Measurements from ENCODE around the gene LPP. TPM values are rescaled to one million over a fixed set of nuclear protein-coding genes. Genes with fewer than 3 reads are reported as not detected.

The LPP gene
- total and polyA plus RNA-seq, 2 of the 13 experiments (the other 11 are each of a cell fraction or from before 2014, with no cell fraction given), result 19.2 to 29.9 TPM

- peak; percentile 54; the same call in 1 of the 2 replicates for TF ChIP-seq SKIL (CRISPR knock-in tag; IDR thresholded peaks at IDR 0.05; ENCODE audit: borderline replicate concordance)
- no peak for TF ChIP-seq CREB1 (IDR thresholded peaks at IDR 0.05)
- peak; percentile 62 for TF ChIP-seq CREB1 (CRISPR knock-in tag; IDR thresholded peaks at IDR 0.05)
- TF ChIP-seq ELF3 (CRISPR knock-in tag; IDR thresholded peaks at IDR 0.05), result peak; percentile 82
- peak; percentile 72 to 74; a peak in 3 of 4 replicates for TF ChIP-seq NR2F1 (CRISPR knock-in tag; IDR thresholded peaks at IDR 0.05)
- TF ChIP-seq FOXP1 (IDR thresholded peaks at IDR 0.05), result no peak
- TF ChIP-seq FOXP1 (CRISPR knock-in tag; IDR thresholded peaks at IDR 0.05), result peak; percentile 90
- TF ChIP-seq E2F1 (CRISPR knock-in tag; IDR thresholded peaks at IDR 0.05), result 0 out of 2 replicates have a peak, but pooled peaks have one; percentile 57
- peak; percentile 99 for TF ChIP-seq ARID5B (CRISPR knock-in tag; IDR thresholded peaks at IDR 0.05)
- TF ChIP-seq ZNF292 (CRISPR knock-in tag; IDR thresholded peaks at IDR 0.05; ENCODE audit: borderline replicate concordance, low read depth), result peak; percentile 77; the same call in 1 of the 2 replicates
- TF ChIP-seq ZMYM4 (CRISPR knock-in tag; IDR thresholded peaks at IDR 0.05), result peak; percentile 95
- peak; percentile 96 for TF ChIP-seq BRCA1 (CRISPR knock-in tag; IDR thresholded peaks at IDR 0.05)
- TF ChIP-seq SOX5 (CRISPR knock-in tag; IDR thresholded peaks at IDR 0.05; ENCODE audit: borderline replicate concordance), result peak; percentile 90
- peak; percentile 86 for TF ChIP-seq SAP130 (CRISPR knock-in tag; IDR thresholded peaks at IDR 0.05; ENCODE audit: low read depth)
- TF ChIP-seq TSC22D2 (CRISPR knock-in tag; IDR thresholded peaks at IDR 0.05; ENCODE audit: borderline replicate concordance), result 0 out of 2 replicates have a peak, but pooled peaks have one; percentile 35
- no peak for TF ChIP-seq IKZF1 (IDR thresholded peaks at IDR 0.05)
- peak; percentile 34; the same call in 1 of the 2 replicates for TF ChIP-seq HMGXB3 (CRISPR knock-in tag; IDR thresholded peaks at IDR 0.05; ENCODE audit: borderline replicate concordance)
- peak; percentile 86; the same call in 1 of the 2 replicates for TF ChIP-seq DPF2 (CRISPR knock-in tag; IDR thresholded peaks at IDR 0.05; ENCODE audit: borderline replicate concordance, low read depth)
- TF ChIP-seq GATAD1 (CRISPR knock-in tag; IDR thresholded peaks at IDR 0.05), result peak; percentile 51; the same call in 1 of the 2 replicates
Measured at GRCh38 chr3:188720636-188721035, 566.7 kb downstream of the LPP start (continued).
